Cardiac fibroblast (primary cell): ENCODE measurements around the gene NOTCH1.

Source experiments
- DNase-seq, 2 donors: peaks; one replicate each; pipeline versions ENCODE4 v3.0.0 to v3.0.0-alpha.2; 2010; ENCODE audit warnings: low read depth in 2 of 2
- H3K4me3 ChIP-seq, 2 donors: replicated peaks in 1 of 2; 1 replicate in 1 of 2; 2 replicates in 1 of 2; pipeline ENCODE4 v1.5.1; 2011; ENCODE audit warnings: low read depth in 2 of 2, low read length in 2 of 2, mild to moderate bottlenecking in 2 of 2, moderate library complexity in 1 of 2
- TF ChIP-seq, protein P1 (sequence below): IDR thresholded peaks from one replicate; pipeline ENCODE4 v1.5.1; 2011; ENCODE audit warnings: low read depth, mild to moderate bottlenecking, low read length, inconsistent platforms

Gene NOTCH1

DNA sequence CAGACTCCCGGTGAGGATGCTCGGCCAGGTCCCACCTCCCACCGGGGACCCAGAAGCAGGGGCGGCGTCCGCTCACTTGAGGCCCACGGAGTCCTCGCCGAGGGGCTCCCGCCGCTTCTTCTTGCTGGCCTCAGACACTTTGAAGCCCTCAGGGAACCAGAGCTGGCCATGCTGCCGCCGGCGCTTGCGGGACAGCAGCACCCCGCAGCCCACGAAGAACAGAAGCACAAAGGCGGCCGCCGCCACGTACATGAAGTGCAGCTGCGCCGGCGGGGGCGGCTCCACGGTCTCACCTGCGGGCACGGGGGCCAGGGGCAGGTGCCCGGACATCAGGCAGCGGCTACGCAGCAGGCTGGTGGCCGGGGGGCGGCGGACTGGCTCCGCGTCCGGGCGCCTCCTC is 43.7 kb downstream of the NOTCH1 start:
- DNase-seq = no peak
- no peak overlapping the region for H3K4me3 ChIP-seq
- TF ChIP-seq, protein P1, sequence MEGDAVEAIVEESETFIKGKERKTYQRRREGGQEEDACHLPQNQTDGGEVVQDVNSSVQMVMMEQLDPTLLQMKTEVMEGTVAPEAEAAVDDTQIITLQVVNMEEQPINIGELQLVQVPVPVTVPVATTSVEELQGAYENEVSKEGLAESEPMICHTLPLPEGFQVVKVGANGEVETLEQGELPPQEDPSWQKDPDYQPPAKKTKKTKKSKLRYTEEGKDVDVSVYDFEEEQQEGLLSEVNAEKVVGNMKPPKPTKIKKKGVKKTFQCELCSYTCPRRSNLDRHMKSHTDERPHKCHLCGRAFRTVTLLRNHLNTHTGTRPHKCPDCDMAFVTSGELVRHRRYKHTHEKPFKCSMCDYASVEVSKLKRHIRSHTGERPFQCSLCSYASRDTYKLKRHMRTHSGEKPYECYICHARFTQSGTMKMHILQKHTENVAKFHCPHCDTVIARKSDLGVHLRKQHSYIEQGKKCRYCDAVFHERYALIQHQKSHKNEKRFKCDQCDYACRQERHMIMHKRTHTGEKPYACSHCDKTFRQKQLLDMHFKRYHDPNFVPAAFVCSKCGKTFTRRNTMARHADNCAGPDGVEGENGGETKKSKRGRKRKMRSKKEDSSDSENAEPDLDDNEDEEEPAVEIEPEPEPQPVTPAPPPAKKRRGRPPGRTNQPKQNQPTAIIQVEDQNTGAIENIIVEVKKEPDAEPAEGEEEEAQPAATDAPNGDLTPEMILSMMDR = no peak

DNA sequence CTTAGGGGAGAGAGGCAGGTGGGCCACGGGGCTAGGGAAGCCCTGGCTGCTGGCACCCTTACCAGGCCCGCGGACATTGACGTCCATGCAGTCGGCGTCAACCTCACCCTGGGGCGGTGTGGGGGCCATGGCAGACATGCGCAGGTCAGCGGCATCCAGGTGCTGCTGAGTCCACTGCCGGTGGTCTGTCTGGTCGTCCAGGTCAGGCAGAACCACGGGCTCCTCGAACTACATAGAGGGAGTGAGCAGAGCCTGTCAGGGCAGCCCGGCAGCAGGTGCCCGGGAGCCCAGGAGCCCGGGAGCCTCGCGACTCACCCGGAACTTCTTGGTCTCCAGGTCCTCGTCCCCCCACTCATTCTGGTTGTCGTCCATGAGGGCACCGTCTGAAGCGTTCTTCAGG is 44.2 kb downstream of the NOTCH1 start:
- no peak for DNase-seq
- no peak overlapping the region for H3K4me3 ChIP-seq
- TF ChIP-seq, protein P1 = no peak

DNA sequence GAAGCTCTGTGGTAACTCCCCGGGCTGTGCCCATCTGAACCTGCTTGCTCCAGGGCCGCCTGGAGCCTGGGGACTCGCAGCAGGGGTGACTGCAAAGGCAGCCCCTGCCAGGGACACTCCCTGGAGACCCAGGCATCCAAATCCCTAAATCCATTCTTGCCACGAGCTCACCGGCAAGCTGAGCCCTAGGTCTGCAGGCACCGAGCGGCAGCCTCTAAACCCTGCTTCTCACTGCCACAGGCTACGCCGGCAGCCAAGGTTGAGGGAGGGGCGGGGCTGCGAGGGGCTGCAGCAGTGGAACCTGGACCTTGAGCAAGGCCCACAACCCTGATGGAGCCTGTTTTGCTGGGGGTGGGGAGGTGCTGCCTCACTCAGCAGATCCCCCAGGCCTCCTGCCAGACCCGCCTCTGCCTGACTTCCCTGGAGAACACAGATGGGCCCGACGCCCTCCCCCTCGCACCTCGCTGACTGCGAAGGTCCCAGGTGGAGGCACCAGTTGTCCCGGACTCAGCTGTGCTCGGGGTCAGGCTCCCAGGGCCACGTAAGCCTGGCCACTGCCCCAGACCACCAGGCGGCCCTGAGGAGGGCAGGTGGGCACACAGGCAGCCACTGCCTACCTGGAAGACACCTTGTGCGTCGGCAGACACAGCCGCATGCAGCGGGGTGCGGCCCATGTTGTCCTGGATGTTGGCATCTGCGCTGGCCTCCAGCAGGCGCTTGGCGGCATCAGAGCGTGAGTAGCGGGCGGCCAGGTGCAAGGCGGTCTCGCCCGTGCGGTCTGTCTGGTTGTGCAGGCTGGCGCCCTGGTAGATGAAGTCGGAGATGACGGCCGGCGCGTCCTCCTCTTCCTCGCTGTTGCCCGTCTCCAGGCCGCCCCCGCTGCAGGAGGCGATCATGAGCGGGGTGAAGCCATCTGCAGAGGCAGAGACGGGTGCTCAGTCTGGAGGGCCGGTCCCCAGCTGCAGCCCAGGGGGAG is 45.6 kb downstream of the NOTCH1 start:
- TF ChIP-seq, protein P1 = no peak
- H3K4me3 ChIP-seq = no peak overlapping the region
- DNase-seq = no peak

DNA sequence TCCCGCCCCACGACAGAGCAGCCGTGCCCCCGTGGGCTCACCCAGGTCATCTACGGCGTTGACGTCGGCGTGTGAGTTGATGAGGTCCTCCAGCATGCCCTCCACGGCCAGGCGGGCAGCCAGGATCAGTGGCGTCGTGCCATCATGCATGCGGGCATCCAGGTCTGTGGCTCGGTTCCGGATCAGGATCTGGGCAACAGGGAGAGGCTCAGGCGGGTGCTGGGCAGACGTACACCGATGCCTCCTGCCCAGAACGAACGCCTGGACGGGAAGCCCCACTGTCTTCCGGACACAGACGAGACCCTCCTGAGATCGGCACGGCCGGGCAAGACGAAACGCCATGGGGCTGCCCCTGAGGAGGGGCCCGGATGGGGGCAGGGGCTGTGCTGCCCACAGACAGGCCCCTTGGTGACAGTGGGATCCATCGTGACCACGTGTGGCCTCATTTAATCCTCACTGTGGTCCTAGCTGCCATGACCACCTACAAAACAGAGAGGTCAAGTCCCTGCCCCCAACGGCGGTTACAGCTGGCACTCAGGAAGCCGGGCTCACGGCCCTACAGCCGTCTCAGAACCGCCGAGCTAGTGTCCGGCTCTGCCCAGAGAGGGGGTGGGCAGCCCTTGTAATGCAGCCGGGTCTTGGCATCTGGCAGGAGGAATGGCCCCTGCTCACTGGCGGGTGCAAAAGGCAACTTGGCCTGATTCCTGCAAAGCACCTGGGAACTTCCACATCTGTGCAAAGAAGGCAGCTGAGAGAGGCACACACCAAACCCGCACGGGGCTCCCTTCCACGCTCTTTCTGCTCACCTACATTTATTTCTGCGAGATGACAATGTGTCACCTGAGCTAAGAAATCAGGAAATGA is 46.5 kb downstream of the NOTCH1 start:
- TF ChIP-seq, protein P1 = no peak

DNA sequence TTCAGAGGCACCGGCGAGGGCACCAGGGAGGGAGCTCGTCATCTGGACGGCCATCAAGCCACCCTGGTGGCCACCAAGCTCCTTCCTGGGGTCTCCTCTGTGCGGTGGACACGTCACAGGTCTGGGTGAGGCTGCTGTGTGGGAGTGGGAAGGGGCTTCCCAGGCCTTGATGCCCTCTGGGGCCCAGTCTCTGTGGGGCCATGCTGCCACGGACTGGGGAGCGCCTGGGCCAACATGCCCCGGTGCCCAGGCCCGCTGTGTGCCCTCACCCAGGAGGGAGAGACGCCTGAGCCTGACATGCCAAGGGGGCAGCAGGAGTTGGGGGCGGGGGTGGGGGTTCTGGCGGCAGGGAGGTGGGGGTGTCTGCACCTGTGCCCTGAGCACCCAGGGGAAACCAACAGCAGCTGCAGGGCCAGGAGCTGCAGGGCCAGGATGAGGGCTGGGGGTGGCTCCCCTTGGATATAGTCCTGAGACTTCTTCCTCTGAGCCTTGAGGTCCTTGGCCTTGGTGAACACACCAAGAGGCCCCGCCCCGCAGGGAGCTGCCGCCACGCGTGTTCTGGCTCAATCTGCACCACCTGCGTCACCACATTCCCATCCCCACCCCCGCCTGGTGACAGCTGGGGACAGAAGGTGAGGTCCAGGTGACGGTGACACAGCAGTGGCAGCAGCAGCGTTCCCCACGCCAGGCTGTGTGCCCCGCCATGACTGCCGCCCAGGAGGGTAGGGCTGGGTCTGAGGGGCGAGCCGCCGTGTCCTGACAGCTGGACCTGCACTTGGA is 47.7 kb downstream of the NOTCH1 start:
- TF ChIP-seq, protein P1 = no peak
- DNase-seq = no peak
- H3K4me3 ChIP-seq = no peak overlapping the region

More for the DNA sequence above, 46.5 kb downstream of the NOTCH1 start:
- no peak for DNase-seq
- no peak overlapping the region for H3K4me3 ChIP-seq
